ENCODE measurements around the gene MARF1. TPM values are rescaled to one million over a fixed set of nuclear protein-coding genes. Genes with fewer than 3 reads are reported as not detected.
"Not testable (repeated sequence)": the region's sequence is repeated elsewhere in the genome, so short reads cannot be mapped to it uniquely, and the experiment has no call there.

Gene MARF1
- total and polyA plus RNA-seq, 3 experiments from 2014 or later = 16.9 to 75.3 (median 69.0) TPM

DNA sequence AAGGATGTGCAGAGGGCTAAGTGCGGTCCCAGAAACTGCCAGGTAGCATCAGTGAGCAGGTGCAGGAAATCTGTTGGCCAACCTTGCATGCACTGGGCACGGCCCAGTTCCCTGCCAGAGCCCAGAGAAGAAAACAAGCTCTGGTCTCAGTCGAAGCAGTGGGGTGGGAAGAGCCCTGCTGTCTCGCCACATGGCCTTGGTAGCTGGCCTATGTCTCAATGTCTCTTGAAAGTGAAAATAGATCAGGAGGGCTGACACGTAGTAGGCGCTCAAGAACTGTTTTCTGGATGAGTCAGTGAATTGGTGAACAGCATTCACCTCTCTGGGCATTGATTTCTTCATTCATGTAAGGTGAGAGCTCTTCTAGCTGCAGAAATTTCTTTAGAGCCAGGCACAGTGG, 90.4 kb downstream of the MARF1 start:
- Histone ChIP-seq H3K4me1 (ENCODE audit: insufficient read depth, low read length) (no peaks in the 10 kb centered on the region), H3K27ac (ENCODE audit: low read depth, low read length) (no peak overlapping the region), H3K27me3 (ENCODE audit: insufficient read depth, low read length, poor library complexity, severe bottlenecking) (no peaks in the 10 kb centered on the region), H3K4me3 (ENCODE audit: low read length) (no peak overlapping the region), H3K36me3 (ENCODE audit: insufficient read depth, low read length) (no peaks in the 10 kb centered on the region), H3K9me3 (ENCODE audit: low read length) (no peaks in the 10 kb centered on the region)
- no peak for DNase-seq
- Mint-ChIP-seq H3K4me1 (no peaks in the 10 kb centered on the region), H3K27ac (peak overlapping the region in 2 of 8 donors; percentile 38 to 66), H3K27me3 (no peaks in the 10 kb centered on the region), H3K9me3 (no peaks in the 10 kb centered on the region), H3K36me3 (no peaks in the 10 kb centered on the region), H3K4me3 (no peak overlapping the region)
- CTCF ChIA-PET = no interaction called here
- POLR2A ChIA-PET = no interaction called here

DNA sequence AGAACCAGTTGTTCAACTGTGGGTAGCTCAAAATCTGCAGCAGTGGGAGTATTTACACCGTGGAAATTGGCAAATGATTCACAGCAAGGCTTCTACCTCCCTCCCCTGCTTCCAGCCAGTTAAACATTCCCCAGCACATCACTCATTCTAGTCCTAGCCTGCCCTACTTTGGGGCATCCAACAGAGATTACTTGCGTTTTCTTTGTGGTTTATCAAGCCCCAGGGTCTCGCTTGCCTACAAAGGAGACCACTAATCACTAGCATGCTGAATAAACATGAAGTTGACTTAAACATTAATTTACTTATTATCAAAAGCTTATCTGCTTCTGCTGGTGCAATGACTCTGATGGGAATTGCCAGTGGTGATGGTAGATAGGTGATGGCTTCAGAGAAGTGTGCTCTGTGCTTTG, 94.5 kb downstream of the MARF1 start:
- H3K27me3 Mint-ChIP-seq = peaks cover 0 to 9% of the 10 kb centered on the region in 2 donors
- H3K27me3 ChIP-seq (ENCODE audit: insufficient read depth, low read length, poor library complexity, severe bottlenecking) = no peaks in the 10 kb centered on the region
- CTCF ChIA-PET = no interaction called here
- H3K36me3 Mint-ChIP-seq = no peaks in the 10 kb centered on the region
- no peak overlapping the region for H3K4me3 Mint-ChIP-seq
- H3K9me3 ChIP-seq (ENCODE audit: low read length) = no peaks in the 10 kb centered on the region
- no peaks in the 10 kb centered on the region for H3K36me3 ChIP-seq (ENCODE audit: insufficient read depth, low read length)
- H3K4me3 ChIP-seq (ENCODE audit: low read length) = no peak overlapping the region
- POLR2A ChIA-PET = no interaction called here
- no peak overlapping the region for H3K27ac ChIP-seq (ENCODE audit: low read depth, low read length)
- no peaks in the 10 kb centered on the region for H3K4me1 Mint-ChIP-seq
- H3K27ac Mint-ChIP-seq = peak overlapping the region in 2 of 8 donors; percentile 40 to 52
- H3K9me3 Mint-ChIP-seq = no peaks in the 10 kb centered on the region
- no peak for DNase-seq
- no peaks in the 10 kb centered on the region for H3K4me1 ChIP-seq (ENCODE audit: insufficient read depth, low read length)

DNA sequence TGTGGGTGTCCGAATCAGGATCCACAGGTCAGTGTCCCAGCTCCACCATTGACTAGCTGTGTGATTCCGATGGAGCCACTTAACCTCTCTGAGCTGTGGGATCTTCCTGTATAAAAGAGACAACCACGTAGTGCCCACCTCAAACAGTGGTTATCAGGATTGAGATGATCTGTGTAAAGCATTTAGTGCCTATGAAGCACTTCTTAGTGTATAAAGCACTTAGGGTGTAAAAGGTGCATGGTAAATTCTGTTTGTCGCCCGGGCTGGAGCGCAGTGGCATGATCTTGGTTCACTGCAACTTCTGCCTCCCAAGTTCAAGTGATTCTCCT, 95.2 kb downstream of the MARF1 start:
- Mint-ChIP-seq H3K4me3 (no peak overlapping the region), H3K4me1 (no peaks in the 10 kb centered on the region), H3K36me3 (no peaks in the 10 kb centered on the region), H3K27me3 (peaks cover 0 to 9% of the 10 kb centered on the region in 2 donors), H3K27ac (no peak overlapping the region), H3K9me3 (no peaks in the 10 kb centered on the region)
- no peak for DNase-seq
- no peaks in the 10 kb centered on the region for H3K9me3 ChIP-seq (ENCODE audit: low read length)
- no peaks in the 10 kb centered on the region for H3K27me3 ChIP-seq (ENCODE audit: insufficient read depth, low read length, poor library complexity, severe bottlenecking)
- CTCF ChIA-PET = no interaction called here
- H3K4me3 ChIP-seq (ENCODE audit: low read length) = no peak overlapping the region
- POLR2A ChIA-PET = no interaction called here
- H3K27ac ChIP-seq (ENCODE audit: low read depth, low read length) = no peak overlapping the region
- H3K36me3 ChIP-seq (ENCODE audit: insufficient read depth, low read length) = no peaks in the 10 kb centered on the region
- no peaks in the 10 kb centered on the region for H3K4me1 ChIP-seq (ENCODE audit: insufficient read depth, low read length)

DNA sequence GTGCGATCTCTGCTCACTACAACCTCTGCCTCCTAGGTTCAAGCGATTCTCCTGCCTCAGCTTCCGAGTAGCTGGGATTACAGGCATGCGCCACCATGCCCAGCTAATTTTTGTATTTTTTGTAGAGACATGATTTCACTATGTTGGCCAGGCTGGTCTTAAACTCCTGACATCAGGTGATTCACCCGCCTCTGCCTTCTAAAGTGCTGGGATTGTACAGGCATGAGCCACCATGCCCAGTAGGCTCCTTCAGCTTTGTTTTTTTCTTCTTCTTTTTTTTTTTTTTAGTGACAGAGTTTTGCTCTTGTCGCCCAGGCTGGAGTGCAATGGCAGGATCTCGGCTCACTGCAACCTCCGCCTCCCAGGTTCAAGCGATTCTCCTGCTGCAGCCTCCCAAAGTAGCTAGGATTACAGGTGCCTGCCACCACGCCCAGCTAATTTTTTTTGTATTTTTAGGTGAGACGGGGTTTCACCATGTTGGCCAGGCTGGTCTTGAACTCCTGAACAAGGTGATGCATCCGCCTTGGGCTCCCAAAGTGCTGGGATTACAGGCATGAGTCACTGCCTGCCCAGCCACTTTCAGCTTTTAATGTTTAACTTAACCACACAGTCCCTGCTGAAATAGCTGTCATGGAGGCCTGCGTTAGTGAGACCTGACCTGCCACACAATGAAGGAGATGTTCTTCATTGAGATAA, 95.7 kb downstream of the MARF1 start:
- H3K27me3 ChIP-seq (ENCODE audit: insufficient read depth, low read length, poor library complexity, severe bottlenecking); H3K36me3 ChIP-seq (ENCODE audit: insufficient read depth, low read length); POLR2A ChIA-PET; H3K4me3 Mint-ChIP-seq; H3K9me3 ChIP-seq (ENCODE audit: low read length); H3K27me3 Mint-ChIP-seq; CTCF ChIA-PET; H3K9me3 Mint-ChIP-seq; H3K27ac ChIP-seq (ENCODE audit: low read depth, low read length); DNase-seq; H3K36me3 Mint-ChIP-seq; H3K4me3 ChIP-seq (ENCODE audit: low read length); H3K4me1 ChIP-seq (ENCODE audit: insufficient read depth, low read length); H3K4me1 Mint-ChIP-seq: not testable (repeated sequence)
- peak overlapping the region in 1 of 8 donors; percentile 12 for H3K27ac Mint-ChIP-seq

DNA sequence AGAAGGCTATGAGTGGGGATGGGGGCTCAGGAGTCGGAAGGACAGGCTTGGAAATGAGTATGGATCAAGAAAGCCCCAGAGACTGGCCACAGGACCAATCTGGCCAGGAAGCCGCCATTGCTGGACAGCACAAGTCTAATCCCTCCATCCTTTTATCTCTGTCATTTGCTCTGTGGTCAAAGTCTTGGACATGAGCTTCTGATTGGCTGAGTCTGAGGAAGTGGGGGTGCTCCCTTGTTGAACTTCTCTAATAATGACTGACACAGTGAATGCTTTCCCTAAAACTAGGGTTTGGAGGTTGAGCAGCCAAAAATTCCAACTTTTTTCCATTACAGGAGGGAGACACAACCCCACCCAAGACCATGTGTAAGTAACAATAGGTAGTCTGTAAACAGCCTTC, 97.4 kb downstream of the MARF1 start:
- Histone ChIP-seq H3K36me3 (ENCODE audit: insufficient read depth, low read length) (no peaks in the 10 kb centered on the region), H3K27ac (ENCODE audit: low read depth, low read length) (no peak overlapping the region), H3K4me3 (ENCODE audit: low read length) (no peak overlapping the region), H3K27me3 (ENCODE audit: insufficient read depth, low read length, poor library complexity, severe bottlenecking) (no peaks in the 10 kb centered on the region), H3K9me3 (ENCODE audit: low read length) (no peaks in the 10 kb centered on the region), H3K4me1 (ENCODE audit: insufficient read depth, low read length) (no peaks in the 10 kb centered on the region)
- ChIA-PET CTCF (no interaction called here), POLR2A (no interaction called here)
- H3K4me3 Mint-ChIP-seq = no peak overlapping the region
- no peaks in the 10 kb centered on the region for H3K36me3 Mint-ChIP-seq
- H3K27me3 Mint-ChIP-seq = peaks cover 0 to 9% of the 10 kb centered on the region in 2 donors
- H3K9me3 Mint-ChIP-seq = no peaks in the 10 kb centered on the region
- DNase-seq = no peak
- H3K27ac Mint-ChIP-seq = no peak overlapping the region
- no peaks in the 10 kb centered on the region for H3K4me1 Mint-ChIP-seq

DNA sequence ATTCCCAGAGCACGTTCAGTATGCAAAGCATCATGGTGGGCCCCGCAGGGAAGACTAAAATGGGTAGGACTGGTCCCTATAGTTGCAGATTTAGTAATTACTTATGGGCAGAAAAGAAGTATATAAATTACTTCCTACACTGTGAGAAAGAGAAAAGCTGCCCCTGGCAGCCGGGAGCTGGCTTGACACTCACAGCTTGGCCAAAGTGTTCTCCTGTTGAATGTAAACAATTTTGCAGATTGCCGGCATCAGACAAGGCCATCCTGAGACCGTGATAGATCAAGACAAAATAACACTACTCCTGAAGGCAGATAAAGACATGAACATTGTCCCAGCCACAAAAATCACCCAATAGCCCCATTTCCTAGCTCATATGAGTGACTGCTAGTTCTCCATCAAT, 98.5 kb downstream of the MARF1 start:
- H3K36me3 Mint-ChIP-seq = no peaks in the 10 kb centered on the region
- no peaks in the 10 kb centered on the region for H3K4me1 ChIP-seq (ENCODE audit: insufficient read depth, low read length)
- H3K4me3 ChIP-seq (ENCODE audit: low read length) = no peak overlapping the region
- no peaks in the 10 kb centered on the region for H3K9me3 ChIP-seq (ENCODE audit: low read length)
- no peaks in the 10 kb centered on the region for H3K9me3 Mint-ChIP-seq
- H3K4me1 Mint-ChIP-seq = no peaks in the 10 kb centered on the region
- H3K27me3 Mint-ChIP-seq = peaks cover 0 to 9% of the 10 kb centered on the region in 2 donors
- no peaks in the 10 kb centered on the region for H3K36me3 ChIP-seq (ENCODE audit: insufficient read depth, low read length)
- no peak for DNase-seq
- ChIA-PET POLR2A (no interaction called here), CTCF (no interaction called here)
- no peaks in the 10 kb centered on the region for H3K27me3 ChIP-seq (ENCODE audit: insufficient read depth, low read length, poor library complexity, severe bottlenecking)
- no peak overlapping the region for H3K4me3 Mint-ChIP-seq
- H3K27ac Mint-ChIP-seq = no peak overlapping the region
- H3K27ac ChIP-seq (ENCODE audit: low read depth, low read length) = no peak overlapping the region

Other genes with a start within 250 kb of the MARF1 start
- under 1 TPM; 0.18 to 0.71 TPM for gene MPV17L, start 247.4 kb downstream of the MARF1 start, total RNA-seq
- 0.17 TPM for gene MPV17L, start 247.4 kb downstream of the MARF1 start, polyA plus RNA-seq
- 10 to 100 TPM; 13.1 to 13.6 TPM for gene BMERB1, start 208.6 kb downstream of the MARF1 start, total RNA-seq
- 4.8 TPM for gene BMERB1, start 208.6 kb downstream of the MARF1 start, polyA plus RNA-seq
- 100 to 1,000 TPM; 113 to 123 TPM for gene NDE1, start 7.1 kb upstream of the MARF1 start, total RNA-seq
- 55.9 TPM for gene NDE1, start 7.1 kb upstream of the MARF1 start, polyA plus RNA-seq
- gene MYH11, start 213.9 kb upstream of the MARF1 start, total RNA-seq = not detected
- gene MYH11, start 213.9 kb upstream of the MARF1 start, polyA plus RNA-seq = 1.1 TPM
- gene CEP20, start 245.4 kb upstream of the MARF1 start, total RNA-seq = 10 to 100 TPM; 39.6 to 46.1 TPM
- gene CEP20, start 245.4 kb upstream of the MARF1 start, polyA plus RNA-seq = 32.5 TPM

Data from CD8-positive, alpha-beta memory T cell (primary cell).